ENCODE measurements around the gene SORCS2. TPM values are rescaled to one million over a fixed set of nuclear protein-coding genes. Genes with fewer than 3 reads are reported as not detected.

Gene SORCS2
- total and polyA plus RNA-seq, 2 donors = 2.2 to 2.7 TPM

DNA sequence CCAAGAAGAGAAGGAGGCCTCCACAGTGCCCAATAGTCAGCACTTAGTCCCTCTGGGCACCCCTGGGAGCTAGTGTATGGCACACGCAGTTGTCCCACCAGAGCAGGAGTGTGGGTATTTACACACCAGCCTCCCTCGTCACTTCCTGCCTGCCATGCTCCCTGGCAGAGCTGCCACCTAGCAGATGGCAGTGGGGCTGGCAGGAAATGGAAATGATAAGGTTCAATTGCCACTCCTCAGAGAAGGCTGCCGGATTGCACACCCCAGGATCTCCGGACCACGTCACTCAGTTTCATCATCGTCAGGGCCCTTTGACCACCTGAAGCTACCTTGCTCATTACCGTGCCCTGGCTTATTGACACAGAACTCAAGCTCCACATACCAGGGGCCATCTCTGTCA, 415.7 kb downstream of the SORCS2 start:
- no peak for DNase-seq (ENCODE audit: low read depth in 6 of 9, low spot score in 9 of 9)
- Histone ChIP-seq H3K36me3 (ENCODE audit: control insufficient read depth in 2 of 2, insufficient read depth in 2 of 2, low read length in 1 of 2) (no peaks in the 10 kb centered on the region), H3K9me3 (ENCODE audit: control insufficient read depth in 2 of 2, insufficient read depth in 1 of 2, low read length in 1 of 2) (peaks cover 0 to 2% of the 10 kb centered on the region in 2 donors), H3K4me1 (ENCODE audit: control insufficient read depth in 2 of 2, insufficient read depth in 2 of 2, low read length in 2 of 2) (no peaks in the 10 kb centered on the region), H3K4me3 (ENCODE audit: low read length in 2 of 2) (no peak overlapping the region), H3K27me3 (ENCODE audit: control insufficient read depth in 2 of 2, insufficient read depth in 1 of 2, low read length in 1 of 2) (no peaks in the 10 kb centered on the region), H3K27ac (ENCODE audit: low read depth in 1 of 2, low read length in 1 of 2) (no peak overlapping the region)
- WGBS = 68% methylated on average over 7 of the region's 7 CpGs

- H3K36me3 ChIP-seq (ENCODE audit: control insufficient read depth in 2 of 2, insufficient read depth in 2 of 2, low read length in 1 of 2) = no peaks in the 10 kb centered on the region
- no peak overlapping the region for H3K4me3 ChIP-seq (ENCODE audit: low read length in 2 of 2)
- no peaks in the 10 kb centered on the region for H3K9me3 ChIP-seq (ENCODE audit: control insufficient read depth in 2 of 2, insufficient read depth in 1 of 2, low read length in 1 of 2)
- no peaks in the 10 kb centered on the region for H3K4me1 ChIP-seq (ENCODE audit: control insufficient read depth in 2 of 2, insufficient read depth in 2 of 2, low read length in 2 of 2)
- no peak for DNase-seq (ENCODE audit: low read depth in 6 of 9, low spot score in 9 of 9)
- 78% methylated on average over 10 of the region's 10 CpGs for WGBS
- H3K27me3 ChIP-seq (ENCODE audit: control insufficient read depth in 2 of 2, insufficient read depth in 1 of 2, low read length in 1 of 2) = no peaks in the 10 kb centered on the region
- no peak overlapping the region for H3K27ac ChIP-seq (ENCODE audit: low read depth in 1 of 2, low read length in 1 of 2)
Observed at GRCh38 chr4:7609316-7609715, 417.0 kb downstream of the SORCS2 start.

DNA sequence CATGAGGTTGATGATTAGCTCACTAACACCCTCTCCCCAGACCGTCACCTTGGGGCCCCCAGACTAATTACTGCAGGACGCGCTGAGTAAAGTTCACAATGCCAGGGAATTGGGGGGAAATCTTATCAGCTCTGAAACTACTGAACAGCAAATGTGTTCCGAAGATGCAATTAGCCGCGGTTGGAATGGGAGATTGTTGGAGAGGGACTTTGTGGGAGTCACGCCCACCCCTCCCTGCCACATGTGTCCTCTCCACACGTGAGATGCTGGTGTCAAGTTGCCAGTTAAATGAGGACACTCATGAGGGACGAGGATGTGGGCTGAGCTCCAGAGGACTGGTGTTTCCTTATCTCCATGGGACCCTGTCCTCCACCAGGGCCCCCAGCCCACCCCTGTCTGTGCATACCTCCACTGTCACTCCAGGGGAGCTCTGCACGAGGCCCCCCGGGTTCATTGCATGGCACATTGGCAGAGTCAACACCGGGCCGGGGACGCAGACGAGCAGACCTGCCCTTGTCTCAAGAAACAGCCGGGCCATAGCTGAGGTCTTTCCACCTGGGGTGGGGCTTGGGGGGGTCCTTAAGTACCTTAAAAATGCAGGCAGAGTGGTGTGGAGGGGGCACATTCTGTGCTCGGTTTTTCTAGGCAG, 417.8 kb downstream of the SORCS2 start:
- no peaks in the 10 kb centered on the region for H3K27me3 ChIP-seq (ENCODE audit: control insufficient read depth in 2 of 2, insufficient read depth in 1 of 2, low read length in 1 of 2)
- H3K4me3 ChIP-seq (ENCODE audit: low read length in 2 of 2) = no peak overlapping the region
- H3K4me1 ChIP-seq (ENCODE audit: control insufficient read depth in 2 of 2, insufficient read depth in 2 of 2, low read length in 2 of 2) = no peaks in the 10 kb centered on the region
- no peak for DNase-seq (ENCODE audit: low read depth in 6 of 9, low spot score in 9 of 9)
- no peaks in the 10 kb centered on the region for H3K9me3 ChIP-seq (ENCODE audit: control insufficient read depth in 2 of 2, insufficient read depth in 1 of 2, low read length in 1 of 2)
- WGBS = 86% methylated on average over 17 of the region's 17 CpGs
- no peak overlapping the region for H3K27ac ChIP-seq (ENCODE audit: low read depth in 1 of 2, low read length in 1 of 2)
- H3K36me3 ChIP-seq (ENCODE audit: control insufficient read depth in 2 of 2, insufficient read depth in 2 of 2, low read length in 1 of 2) = no peaks in the 10 kb centered on the region

DNA sequence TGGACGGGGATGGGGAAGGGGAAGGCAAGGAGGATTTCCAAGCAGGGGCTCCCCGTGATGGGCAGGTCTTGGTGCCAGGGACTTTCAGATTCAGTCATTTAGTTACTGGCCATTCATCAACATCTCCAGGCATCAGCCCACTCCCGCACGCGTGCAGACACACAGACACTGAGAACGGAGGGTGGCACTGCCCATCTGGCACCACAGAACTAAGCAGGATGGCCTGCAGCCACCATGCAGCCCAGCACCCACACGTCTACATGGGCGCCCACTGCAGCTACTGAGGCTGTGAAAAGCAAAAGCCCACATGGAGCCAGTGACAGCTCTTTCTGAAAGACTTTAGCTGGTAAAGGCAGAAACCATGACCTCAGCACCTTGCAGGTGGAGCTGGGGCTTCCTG, 418.5 kb downstream of the SORCS2 start:
- no peaks in the 10 kb centered on the region for H3K27me3 ChIP-seq (ENCODE audit: control insufficient read depth in 2 of 2, insufficient read depth in 1 of 2, low read length in 1 of 2)
- no peaks in the 10 kb centered on the region for H3K36me3 ChIP-seq (ENCODE audit: control insufficient read depth in 2 of 2, insufficient read depth in 2 of 2, low read length in 1 of 2)
- DNase-seq (ENCODE audit: low read depth in 6 of 9, low spot score in 9 of 9) = no peak
- H3K9me3 ChIP-seq (ENCODE audit: control insufficient read depth in 2 of 2, insufficient read depth in 1 of 2, low read length in 1 of 2) = no peaks in the 10 kb centered on the region
- no peak overlapping the region for H3K27ac ChIP-seq (ENCODE audit: low read depth in 1 of 2, low read length in 1 of 2)
- H3K4me1 ChIP-seq (ENCODE audit: control insufficient read depth in 2 of 2, insufficient read depth in 2 of 2, low read length in 2 of 2) = no peaks in the 10 kb centered on the region
- no peak overlapping the region for H3K4me3 ChIP-seq (ENCODE audit: low read length in 2 of 2)
- 93% methylated on average over 8 of the region's 8 CpGs for WGBS

GRCh38 chr4:7612311-7612897, 420.1 kb downstream of the SORCS2 start:
- 93% methylated on average over 16 of the region's 16 CpGs for WGBS
- Histone ChIP-seq H3K36me3 (ENCODE audit: control insufficient read depth in 2 of 2, insufficient read depth in 2 of 2, low read length in 1 of 2) (no peaks in the 10 kb centered on the region), H3K27me3 (ENCODE audit: control insufficient read depth in 2 of 2, insufficient read depth in 1 of 2, low read length in 1 of 2) (no peaks in the 10 kb centered on the region), H3K9me3 (ENCODE audit: control insufficient read depth in 2 of 2, insufficient read depth in 1 of 2, low read length in 1 of 2) (no peaks in the 10 kb centered on the region), H3K4me1 (ENCODE audit: control insufficient read depth in 2 of 2, insufficient read depth in 2 of 2, low read length in 2 of 2) (no peaks in the 10 kb centered on the region), H3K27ac (ENCODE audit: low read depth in 1 of 2, low read length in 1 of 2) (no peak overlapping the region), H3K4me3 (ENCODE audit: low read length in 2 of 2) (no peak overlapping the region)
- no peak for DNase-seq (ENCODE audit: low read depth in 6 of 9, low spot score in 9 of 9)

DNA sequence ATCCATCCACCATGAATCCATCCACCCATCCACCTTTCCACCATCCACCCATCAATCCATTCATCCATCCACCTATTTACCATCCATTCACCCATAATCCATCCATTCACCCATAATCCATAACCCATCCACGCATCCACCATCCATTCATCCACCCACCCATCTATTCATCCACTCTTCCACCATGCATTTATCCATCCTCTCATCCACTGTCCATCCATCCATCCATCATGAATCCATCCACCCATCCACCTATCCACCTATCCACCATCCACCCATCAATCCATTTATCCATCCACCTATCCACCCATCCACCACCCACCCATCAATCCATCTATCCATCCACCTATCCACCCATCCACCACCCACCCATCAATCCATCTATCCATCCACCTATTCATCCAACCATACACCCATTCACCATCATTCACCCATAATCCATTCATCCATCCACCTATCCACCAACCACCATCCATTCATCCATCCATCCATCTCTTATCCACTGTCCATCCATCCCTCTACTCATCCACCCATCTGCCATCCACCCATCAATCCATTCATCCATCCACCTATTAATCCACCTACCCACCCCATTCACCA, 422.1 kb downstream of the SORCS2 start:
- H3K27ac ChIP-seq (ENCODE audit: low read depth in 1 of 2, low read length in 1 of 2) = no peak overlapping the region
- no peaks in the 10 kb centered on the region for H3K27me3 ChIP-seq (ENCODE audit: control insufficient read depth in 2 of 2, insufficient read depth in 1 of 2, low read length in 1 of 2)
- 97% methylated on average over 1 of the region's 1 CpG for WGBS
- H3K4me1 ChIP-seq (ENCODE audit: control insufficient read depth in 2 of 2, insufficient read depth in 2 of 2, low read length in 2 of 2) = no peaks in the 10 kb centered on the region
- no peaks in the 10 kb centered on the region for H3K9me3 ChIP-seq (ENCODE audit: control insufficient read depth in 2 of 2, insufficient read depth in 1 of 2, low read length in 1 of 2)
- DNase-seq (ENCODE audit: low read depth in 6 of 9, low spot score in 9 of 9) = no peak
- no peaks in the 10 kb centered on the region for H3K36me3 ChIP-seq (ENCODE audit: control insufficient read depth in 2 of 2, insufficient read depth in 2 of 2, low read length in 1 of 2)
- H3K4me3 ChIP-seq (ENCODE audit: low read length in 2 of 2) = no peak overlapping the region

GRCh38 chr4:7616193-7616592, 423.9 kb downstream of the SORCS2 start:
- 96% methylated on average over 3 of the region's 3 CpGs for WGBS
- DNase-seq (ENCODE audit: low read depth in 6 of 9, low spot score in 9 of 9) = no peak

DNA sequence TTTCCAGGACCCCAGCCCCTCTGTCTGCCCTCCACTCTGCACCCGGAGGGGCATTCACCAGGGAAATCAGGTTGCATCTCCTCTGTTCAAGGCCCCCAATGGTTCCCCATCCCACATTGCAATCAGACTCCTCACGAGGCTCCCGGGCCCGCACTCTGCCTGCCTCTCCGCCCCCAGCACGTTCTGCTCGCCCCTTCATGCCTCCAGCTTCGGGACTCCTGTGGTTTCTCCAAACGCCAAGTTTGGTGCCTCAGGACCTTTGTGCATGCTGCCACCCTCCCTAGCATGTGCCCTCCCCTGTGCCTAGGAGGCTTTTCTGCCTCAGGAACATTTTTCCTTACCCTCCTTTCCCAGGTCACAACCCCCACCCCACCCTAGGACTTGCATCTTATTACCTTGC, 426.0 kb downstream of the SORCS2 start:
- H3K9me3 ChIP-seq (ENCODE audit: control insufficient read depth in 2 of 2, insufficient read depth in 1 of 2, low read length in 1 of 2) = no peaks in the 10 kb centered on the region
- DNase-seq (ENCODE audit: low read depth in 6 of 9, low spot score in 9 of 9) = no peak
- WGBS = 89% methylated on average over 9 of the region's 9 CpGs

More at GRCh38 chr4:7616193-7616592, 423.9 kb downstream of the SORCS2 start:
- Histone ChIP-seq H3K27ac (ENCODE audit: low read depth in 1 of 2, low read length in 1 of 2) (no peak overlapping the region), H3K4me3 (ENCODE audit: low read length in 2 of 2) (no peak overlapping the region), H3K36me3 (ENCODE audit: control insufficient read depth in 2 of 2, insufficient read depth in 2 of 2, low read length in 1 of 2) (no peaks in the 10 kb centered on the region), H3K27me3 (ENCODE audit: control insufficient read depth in 2 of 2, insufficient read depth in 1 of 2, low read length in 1 of 2) (no peaks in the 10 kb centered on the region), H3K4me1 (ENCODE audit: control insufficient read depth in 2 of 2, insufficient read depth in 2 of 2, low read length in 2 of 2) (no peaks in the 10 kb centered on the region), H3K9me3 (ENCODE audit: control insufficient read depth in 2 of 2, insufficient read depth in 1 of 2, low read length in 1 of 2) (no peaks in the 10 kb centered on the region)

GRCh38 chr4:7620086-7620813, 427.9 kb downstream of the SORCS2 start:
- H3K4me1 ChIP-seq (ENCODE audit: control insufficient read depth in 2 of 2, insufficient read depth in 2 of 2, low read length in 2 of 2) = no peaks in the 10 kb centered on the region
- no peak overlapping the region for H3K4me3 ChIP-seq (ENCODE audit: low read length in 2 of 2)
- DNase-seq (ENCODE audit: low read depth in 6 of 9, low spot score in 9 of 9) = no peak
- no peaks in the 10 kb centered on the region for H3K27me3 ChIP-seq (ENCODE audit: control insufficient read depth in 2 of 2, insufficient read depth in 1 of 2, low read length in 1 of 2)
- H3K9me3 ChIP-seq (ENCODE audit: control insufficient read depth in 2 of 2, insufficient read depth in 1 of 2, low read length in 1 of 2) = no peaks in the 10 kb centered on the region
- H3K36me3 ChIP-seq (ENCODE audit: control insufficient read depth in 2 of 2, insufficient read depth in 2 of 2, low read length in 1 of 2) = no peaks in the 10 kb centered on the region
- no peak overlapping the region for H3K27ac ChIP-seq (ENCODE audit: low read depth in 1 of 2, low read length in 1 of 2)
- 56% methylated on average over 16 of the region's 16 CpGs for WGBS

More for the DNA sequence above, 426.0 kb downstream of the SORCS2 start:
- Histone ChIP-seq H3K27me3 (ENCODE audit: control insufficient read depth in 2 of 2, insufficient read depth in 1 of 2, low read length in 1 of 2) (no peaks in the 10 kb centered on the region), H3K27ac (ENCODE audit: low read depth in 1 of 2, low read length in 1 of 2) (no peak overlapping the region), H3K4me1 (ENCODE audit: control insufficient read depth in 2 of 2, insufficient read depth in 2 of 2, low read length in 2 of 2) (no peaks in the 10 kb centered on the region), H3K36me3 (ENCODE audit: control insufficient read depth in 2 of 2, insufficient read depth in 2 of 2, low read length in 1 of 2) (no peaks in the 10 kb centered on the region), H3K4me3 (ENCODE audit: low read length in 2 of 2) (no peak overlapping the region)

Data from thymus (tissue), 11 donors.